Progenitor cell of endocrine pancreas (in vitro differentiated cells): ENCODE results near the gene ADAM22. TPM values are rescaled to one million over a fixed set of nuclear protein-coding genes. Genes with fewer than 3 reads are reported as not detected.
"Not testable (repeated sequence)": the region's sequence is repeated elsewhere in the genome, so short reads cannot be mapped to it uniquely, and the experiment has no call there.

Experiments used
- DNase-seq: peaks from one replicate; pipeline ENCODE4 v3.0.0; 2021; ENCODE audit warnings: low spot score; ENCODE audit not compliant: unreplicated experiment
- H3K27ac Mint-ChIP-seq: 2 replicates; pipeline ENCODE4 v1.8.0; 2021; ENCODE audit warnings: mild to moderate bottlenecking, moderate library complexity, mixed read lengths
- H3K27me3 Mint-ChIP-seq: 2 replicates; pipeline ENCODE4 v1.8.0; 2021; ENCODE audit warnings: mixed read lengths
- H3K36me3 Mint-ChIP-seq: 2 replicates; pipeline ENCODE4 v1.8.0; 2022; ENCODE audit warnings: mixed read lengths; ENCODE audit not compliant: insufficient read depth
- H3K4me1 Mint-ChIP-seq: 2 replicates; pipeline ENCODE4 v1.8.0; 2021; ENCODE audit warnings: low read depth, mixed read lengths
- H3K4me3 Mint-ChIP-seq: 2 replicates; pipeline ENCODE4 v1.8.0; 2021; ENCODE audit warnings: low read depth, mild to moderate bottlenecking, moderate library complexity, mixed read lengths
- H3K9me3 Mint-ChIP-seq: 2 replicates; pipeline ENCODE4 v1.8.0; 2021; ENCODE audit warnings: low read depth, mixed read lengths
- CTCF ChIP-seq: fragments of 200-600 bp; sonication (generic); IDR thresholded peaks from one replicate; pipeline ENCODE4 v1.5.0; 2021; ENCODE audit warnings: antibody characterized with exemption, mild to moderate bottlenecking; ENCODE audit not compliant: unreplicated experiment
- total RNA-seq: library from RNA; stranded (reverse); gene quantifications from 2 replicates; pipeline ENCODE4 v1.2.1, GENCODE V29; 2021

ADAM22 gene
- total RNA-seq, 1 donor from 2014 or later, result 15.8 TPM

- Mint-ChIP-seq H3K36me3 (peaks cover 10% of the 10 kb centered on the region), H3K9me3 (no peaks in the 10 kb centered on the region), H3K4me1 (peaks cover 6% of the 10 kb centered on the region), H3K4me3 (no peak overlapping the region), H3K27me3 (no peaks in the 10 kb centered on the region), H3K27ac (no peak overlapping the region)
- TF ChIP-seq CTCF, result no peak
- DNase-seq, result no peak
These were observed 21.9 kb upstream of the ADAM22 start for GRCh38 chr7:87912121-87912520.

- DNase-seq, result no peak
- no peaks in the 10 kb centered on the region for H3K27me3 Mint-ChIP-seq
- no peaks in the 10 kb centered on the region for H3K4me1 Mint-ChIP-seq
- no peak overlapping the region for H3K4me3 Mint-ChIP-seq
- TF ChIP-seq CTCF, result no peak
- H3K9me3 Mint-ChIP-seq, result no peaks in the 10 kb centered on the region
- H3K36me3 Mint-ChIP-seq, result no peaks in the 10 kb centered on the region
- H3K27ac Mint-ChIP-seq, result no peak overlapping the region
These were observed 15.3 kb upstream of the ADAM22 start for GRCh38 chr7:87918740-87919139.

GRCh38 chr7:87919875-87920274 is 14.2 kb upstream of the ADAM22 start:
- H3K36me3 Mint-ChIP-seq, result no peaks in the 10 kb centered on the region
- no peaks in the 10 kb centered on the region for H3K27me3 Mint-ChIP-seq
- H3K4me1 Mint-ChIP-seq, result no peaks in the 10 kb centered on the region
- no peaks in the 10 kb centered on the region for H3K9me3 Mint-ChIP-seq
- H3K4me3 Mint-ChIP-seq, result no peak overlapping the region
- no peak overlapping the region for H3K27ac Mint-ChIP-seq
- no peak for DNase-seq
- no peak for TF ChIP-seq CTCF

GRCh38 chr7:87920578-87920977 is 13.5 kb upstream of the ADAM22 start:
- DNase-seq, result no peak
- TF ChIP-seq CTCF, result no peak

GRCh38 chr7:87922759-87923395 is 11.2 kb upstream of the ADAM22 start:
- H3K4me3 Mint-ChIP-seq, H3K27me3 Mint-ChIP-seq, H3K36me3 Mint-ChIP-seq, H3K27ac Mint-ChIP-seq, H3K4me1 Mint-ChIP-seq, DNase-seq, H3K9me3 Mint-ChIP-seq: not testable (repeated sequence)

More at GRCh38 chr7:87920578-87920977, 13.5 kb upstream of the ADAM22 start:
- no peaks in the 10 kb centered on the region for H3K4me1 Mint-ChIP-seq
- H3K36me3 Mint-ChIP-seq, result no peaks in the 10 kb centered on the region
- no peaks in the 10 kb centered on the region for H3K9me3 Mint-ChIP-seq
- H3K4me3 Mint-ChIP-seq, result no peak overlapping the region
- no peaks in the 10 kb centered on the region for H3K27me3 Mint-ChIP-seq
- H3K27ac Mint-ChIP-seq, result no peak overlapping the region
